Activated CD4-positive, alpha-beta T cell treated with anti-CD3 and anti-CD28 coated beads, Interleukin-2, amount 50 U/mL, for 4 hours (primary cell): ENCODE data around the gene NCOR2.

ENCODE experiments used
- DNase-seq, 2 experiments: peaks; one replicate each; pipeline ENCODE4 v3.0.0-alpha.2; 2020

The NCOR2 gene

GRCh38 chr12:124566997-124567672 is at the start of gene NCOR2:
NCOR2 (minus strand) TSS chr12:124567612; CDS start chr12:124495251, 72,361 bp downstream.
- peak; percentile 39 to 46 for DNase-seq

- DNase-seq = no peak
Measured at GRCh38 chr12:124616394-124617221, 49.2 kb upstream of the NCOR2 start.

GRCh38 chr12:124614512-124615292 is 47.3 kb upstream of the NCOR2 start:
- no peak for DNase-seq

GRCh38 chr12:124613151-124613585 is 45.8 kb upstream of the NCOR2 start:
- no peak for DNase-seq

GRCh38 chr12:124612410-124612680 is 44.9 kb upstream of the NCOR2 start:
- DNase-seq = no peak

- no peak for DNase-seq
Measured at GRCh38 chr12:124611559-124612409, 44.4 kb upstream of the NCOR2 start.

GRCh38 chr12:124610629-124611558 is 43.5 kb upstream of the NCOR2 start:
- no peak for DNase-seq

GRCh38 chr12:124610021-124610612 is 42.7 kb upstream of the NCOR2 start:
- no peak for DNase-seq

GRCh38 chr12:124609041-124609989 is 41.9 kb upstream of the NCOR2 start:
- peak; percentile 66 for DNase-seq

GRCh38 chr12:124608450-124608870 is 41.0 kb upstream of the NCOR2 start:
- no peak for DNase-seq

- DNase-seq = no peak
Measured at GRCh38 chr12:124607681-124608425, 40.4 kb upstream of the NCOR2 start.

GRCh38 chr12:124605883-124606774 is 38.7 kb upstream of the NCOR2 start:
- DNase-seq = no peak

- no peak for DNase-seq
Measured at GRCh38 chr12:124605150-124605882, 37.9 kb upstream of the NCOR2 start.

GRCh38 chr12:124604264-124604680 is 36.9 kb upstream of the NCOR2 start:
- no peak for DNase-seq

GRCh38 chr12:124603831-124604251 is 36.4 kb upstream of the NCOR2 start:
- DNase-seq = no peak

GRCh38 chr12:124603100-124603541 is 35.7 kb upstream of the NCOR2 start:
- no peak for DNase-seq

GRCh38 chr12:124601706-124602105 is 34.3 kb upstream of the NCOR2 start:
- DNase-seq = no peak
